Measurements from ENCODE around the gene TCFL5.

TCFL5 gene

GRCh38 chr20:62861726-62862336, at the start of gene TCFL5:
TSS of gene TCFL5 (minus strand) at chr20:62861822. CDS start at chr20:62861670, 152 bp downstream.
- DNase-seq (ENCODE audit: low read depth) = peak; percentile 93

GRCh38 chr20:62910777-62911497, 49.3 kb upstream of the TCFL5 start:
- no peak for DNase-seq (ENCODE audit: low read depth)

- DNase-seq (ENCODE audit: low read depth) = no peak
Observed at GRCh38 chr20:62910217-62910766, 48.7 kb upstream of the TCFL5 start.

GRCh38 chr20:62908971-62909791, 47.6 kb upstream of the TCFL5 start:
- DNase-seq (ENCODE audit: low read depth) = no peak

GRCh38 chr20:62907384-62908317, 46.0 kb upstream of the TCFL5 start:
- DNase-seq (ENCODE audit: low read depth) = no peak

- no peak for DNase-seq (ENCODE audit: low read depth)
Observed at GRCh38 chr20:62906647-62907375, 45.2 kb upstream of the TCFL5 start.

GRCh38 chr20:62906209-62906608, 44.6 kb upstream of the TCFL5 start:
- no peak for DNase-seq (ENCODE audit: low read depth)

- DNase-seq (ENCODE audit: low read depth) = no peak
Observed at GRCh38 chr20:62905536-62906117, 44.0 kb upstream of the TCFL5 start.

GRCh38 chr20:62902926-62903615, 41.4 kb upstream of the TCFL5 start:
- no peak for DNase-seq (ENCODE audit: low read depth)

- DNase-seq (ENCODE audit: low read depth) = no peak
Observed at GRCh38 chr20:62901891-62902290, 40.3 kb upstream of the TCFL5 start.

- no peak for DNase-seq (ENCODE audit: low read depth)
Observed at GRCh38 chr20:62900692-62901584, 39.3 kb upstream of the TCFL5 start.

GRCh38 chr20:62900052-62900691, 38.5 kb upstream of the TCFL5 start:
- peak; percentile 59 for DNase-seq (ENCODE audit: low read depth)

- no peak for DNase-seq (ENCODE audit: low read depth)
Observed at GRCh38 chr20:62899633-62900051, 38.0 kb upstream of the TCFL5 start.

GRCh38 chr20:62898970-62899632, 37.5 kb upstream of the TCFL5 start:
- no peak for DNase-seq (ENCODE audit: low read depth)

GRCh38 chr20:62898093-62898964, 36.7 kb upstream of the TCFL5 start:
- no peak for DNase-seq (ENCODE audit: low read depth)

- DNase-seq (ENCODE audit: low read depth) = no peak
Observed at GRCh38 chr20:62897666-62898065, 36.0 kb upstream of the TCFL5 start.

- no peak for DNase-seq (ENCODE audit: low read depth)
Observed at GRCh38 chr20:62896526-62896925, 34.9 kb upstream of the TCFL5 start.
